Measurements from ENCODE around the gene BORA. TPM values are rescaled to one million over a fixed set of nuclear protein-coding genes. Genes with fewer than 3 reads are reported as not detected.
"Not testable (repeated sequence)": the region's sequence is repeated elsewhere in the genome, so short reads cannot be mapped to it uniquely, and the experiment has no call there.

BORA gene
- total RNA-seq, 2 donors from 2014 or later = 14.4 to 22.5 TPM

DNA sequence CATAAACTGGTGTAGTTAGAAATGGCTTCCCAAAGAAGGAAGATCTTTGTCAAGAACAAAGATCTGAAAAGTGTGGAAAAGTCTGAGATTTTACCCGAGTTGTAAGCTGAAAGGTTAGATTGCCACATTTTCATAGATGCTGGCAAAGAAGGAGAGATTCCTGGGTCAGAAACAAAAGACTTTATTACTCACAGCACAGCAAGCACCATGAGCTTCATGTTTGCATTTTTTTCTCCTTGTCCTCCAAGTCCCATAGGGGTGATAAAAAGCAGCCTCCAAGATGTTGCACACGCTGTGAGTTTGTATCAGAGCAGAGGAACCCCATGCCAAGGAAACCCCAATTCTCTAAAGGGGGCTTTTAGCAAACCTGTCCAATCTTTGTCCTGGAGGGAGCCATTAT, 29.6 kb upstream of the BORA start:
- Mint-ChIP-seq H3K27me3 (ENCODE audit: insufficient read depth) (peaks cover 4% of the 10 kb centered on the region), H3K27ac (no peak overlapping the region), H3K4me1 (no peaks in the 10 kb centered on the region), H3K36me3 (ENCODE audit: low read depth) (no peaks in the 10 kb centered on the region), H3K4me3 (no peak overlapping the region), H3K9me3 (peaks cover 5% of the 10 kb centered on the region)
- Histone ChIP-seq H3K9ac (ENCODE audit: extremely low read depth, low read length, poor library complexity, severe bottlenecking) (no peak overlapping the region), H3K36me3 (ENCODE audit: control insufficient read depth, insufficient read depth, low read length) (no peaks in the 10 kb centered on the region), H3K27me3 (ENCODE audit: control insufficient read depth, insufficient read depth, low read length, poor library complexity, severe bottlenecking) (no peaks in the 10 kb centered on the region), H3K4me3 (ENCODE audit: low read length) (no peak overlapping the region), H3K4me1 (ENCODE audit: control insufficient read depth, insufficient read depth, low read length) (no peaks in the 10 kb centered on the region), H3K27ac (ENCODE audit: low read depth, low read length) (no peak overlapping the region), H3K9me3 (ENCODE audit: control insufficient read depth, low read length) (peaks cover 9% of the 10 kb centered on the region)
- no peak for DNase-seq
- 90 to 100% methylated on average over 1 to 2 of the region's 2 CpGs for WGBS, 2 experiments (ENCODE audit: insufficient coverage in 1 of 2, insufficient read length in 1 of 2)
- TF ChIP-seq, protein P1, sequence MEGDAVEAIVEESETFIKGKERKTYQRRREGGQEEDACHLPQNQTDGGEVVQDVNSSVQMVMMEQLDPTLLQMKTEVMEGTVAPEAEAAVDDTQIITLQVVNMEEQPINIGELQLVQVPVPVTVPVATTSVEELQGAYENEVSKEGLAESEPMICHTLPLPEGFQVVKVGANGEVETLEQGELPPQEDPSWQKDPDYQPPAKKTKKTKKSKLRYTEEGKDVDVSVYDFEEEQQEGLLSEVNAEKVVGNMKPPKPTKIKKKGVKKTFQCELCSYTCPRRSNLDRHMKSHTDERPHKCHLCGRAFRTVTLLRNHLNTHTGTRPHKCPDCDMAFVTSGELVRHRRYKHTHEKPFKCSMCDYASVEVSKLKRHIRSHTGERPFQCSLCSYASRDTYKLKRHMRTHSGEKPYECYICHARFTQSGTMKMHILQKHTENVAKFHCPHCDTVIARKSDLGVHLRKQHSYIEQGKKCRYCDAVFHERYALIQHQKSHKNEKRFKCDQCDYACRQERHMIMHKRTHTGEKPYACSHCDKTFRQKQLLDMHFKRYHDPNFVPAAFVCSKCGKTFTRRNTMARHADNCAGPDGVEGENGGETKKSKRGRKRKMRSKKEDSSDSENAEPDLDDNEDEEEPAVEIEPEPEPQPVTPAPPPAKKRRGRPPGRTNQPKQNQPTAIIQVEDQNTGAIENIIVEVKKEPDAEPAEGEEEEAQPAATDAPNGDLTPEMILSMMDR (conservative IDR thresholded peaks at IDR 0.05) = no peak

- DNase-seq = no peak
- peaks cover 4% of the 10 kb centered on the region for H3K27me3 Mint-ChIP-seq (ENCODE audit: insufficient read depth)
- H3K36me3 ChIP-seq (ENCODE audit: control insufficient read depth, insufficient read depth, low read length) = no peaks in the 10 kb centered on the region
- H3K27ac ChIP-seq (ENCODE audit: low read depth, low read length) = no peak overlapping the region
- H3K9me3 ChIP-seq (ENCODE audit: control insufficient read depth, low read length) = no peaks in the 10 kb centered on the region
- no peaks in the 10 kb centered on the region for H3K4me1 Mint-ChIP-seq
- no peak overlapping the region for H3K4me3 Mint-ChIP-seq
- WGBS, 2 experiments (ENCODE audit: insufficient coverage in 1 of 2, insufficient read length in 1 of 2) = 94 to 100% methylated on average over 1 of the region's 1 CpG
- H3K4me3 ChIP-seq (ENCODE audit: low read length) = no peak overlapping the region
- H3K36me3 Mint-ChIP-seq (ENCODE audit: low read depth) = peaks cover 1% of the 10 kb centered on the region
- H3K27me3 ChIP-seq (ENCODE audit: control insufficient read depth, insufficient read depth, low read length, poor library complexity, severe bottlenecking) = no peaks in the 10 kb centered on the region
- no peaks in the 10 kb centered on the region for H3K4me1 ChIP-seq (ENCODE audit: control insufficient read depth, insufficient read depth, low read length)
- TF ChIP-seq, protein P1 (conservative IDR thresholded peaks at IDR 0.05) = no peak
- H3K9me3 Mint-ChIP-seq = peaks cover 5% of the 10 kb centered on the region
- no peak overlapping the region for H3K9ac ChIP-seq (ENCODE audit: extremely low read depth, low read length, poor library complexity, severe bottlenecking)
- H3K27ac Mint-ChIP-seq = no peak overlapping the region
Measured at GRCh38 chr13:72700509-72700908, 27.2 kb upstream of the BORA start.

- Histone ChIP-seq H3K9ac (ENCODE audit: extremely low read depth, low read length, poor library complexity, severe bottlenecking) (no peak overlapping the region), H3K27ac (ENCODE audit: low read depth, low read length) (no peak overlapping the region), H3K36me3 (ENCODE audit: control insufficient read depth, insufficient read depth, low read length) (peaks cover 62% of the 10 kb centered on the region), H3K4me1 (ENCODE audit: control insufficient read depth, insufficient read depth, low read length) (no peaks in the 10 kb centered on the region), H3K9me3 (ENCODE audit: control insufficient read depth, low read length) (peaks cover 26% of the 10 kb centered on the region), H3K27me3 (ENCODE audit: control insufficient read depth, insufficient read depth, low read length, poor library complexity, severe bottlenecking) (no peaks in the 10 kb centered on the region), H3K4me3 (ENCODE audit: low read length) (peak overlapping the region; percentile 33)
- Mint-ChIP-seq H3K36me3 (ENCODE audit: low read depth) (peaks cover 77% of the 10 kb centered on the region), H3K9me3 (peaks cover 29% of the 10 kb centered on the region), H3K4me1 (no peaks in the 10 kb centered on the region), H3K4me3 (no peak overlapping the region), H3K27ac (no peak overlapping the region), H3K27me3 (ENCODE audit: insufficient read depth) (no peaks in the 10 kb centered on the region)
- TF ChIP-seq, protein P1 (conservative IDR thresholded peaks at IDR 0.05) = no peak
- WGBS, 2 experiments (ENCODE audit: insufficient coverage in 1 of 2, insufficient read length in 1 of 2) = 65 to 95% methylated on average over 2 to 3 of the region's 3 CpGs
- DNase-seq = no peak
Measured at GRCh38 chr13:72716776-72717175, 10.9 kb upstream of the BORA start.

- Histone ChIP-seq H3K4me3 (ENCODE audit: low read length) (peak overlapping the region; percentile 98), H3K36me3 (ENCODE audit: control insufficient read depth, insufficient read depth, low read length) (peaks cover 15% of the 10 kb centered on the region)
- not testable (repeated sequence) for H3K4me1 ChIP-seq (ENCODE audit: control insufficient read depth, insufficient read depth, low read length); H3K27me3 Mint-ChIP-seq (ENCODE audit: insufficient read depth); DNase-seq; H3K9me3 Mint-ChIP-seq; H3K9ac ChIP-seq (ENCODE audit: extremely low read depth, low read length, poor library complexity, severe bottlenecking); H3K27ac ChIP-seq (ENCODE audit: low read depth, low read length); H3K27ac Mint-ChIP-seq; H3K27me3 ChIP-seq (ENCODE audit: control insufficient read depth, insufficient read depth, low read length, poor library complexity, severe bottlenecking); H3K9me3 ChIP-seq (ENCODE audit: control insufficient read depth, low read length)
- Mint-ChIP-seq H3K4me1 (peaks cover 12% of the 10 kb centered on the region), H3K4me3 (peak overlapping the region; percentile 87), H3K36me3 (ENCODE audit: low read depth) (peaks cover 18% of the 10 kb centered on the region)
- WGBS, 2 experiments (ENCODE audit: insufficient coverage in 1 of 2, insufficient read length in 1 of 2) = 82 to 89% methylated on average over 10 to 15 of the region's 15 CpGs
Measured at GRCh38 chr13:72726185-72726584, 1.5 kb upstream of the BORA start.
